GM21723 (cell line): ENCODE measurements around the gene TPSG1.
"Not testable (repeated sequence)": the region's sequence is repeated elsewhere in the genome, so short reads cannot be mapped to it uniquely, and the experiment has no call there.

Experiments used
- ATAC-seq: cut with Tn5 transposase; IDR thresholded peaks from one replicate; pipeline ENCODE4 v1.9.1; 2021; ENCODE audit warnings: mild to moderate bottlenecking, moderate library complexity; ENCODE audit not compliant: unreplicated experiment

The TPSG1 gene

GRCh38 chr16:1225051-1225451 lies at the start of gene TPSG1:
Gene TPSG1, minus strand, starts transcription at chr16:1225268. Its CDS starts 16 bp downstream, at chr16:1225252.
- no peak for ATAC-seq

- ATAC-seq, result no peak
These were observed 49.7 kb upstream of the TPSG1 start for GRCh38 chr16:1274767-1275166.

- no peak for ATAC-seq
These were observed 48.7 kb upstream of the TPSG1 start for GRCh38 chr16:1273816-1274215.

- ATAC-seq, result no peak
These were observed 47.6 kb upstream of the TPSG1 start for GRCh38 chr16:1272453-1273198.

GRCh38 chr16:1271724-1272413 lies 46.8 kb upstream of the TPSG1 start:
- ATAC-seq, result not testable (repeated sequence)

GRCh38 chr16:1271380-1271723 lies 46.3 kb upstream of the TPSG1 start:
- ATAC-seq, result no peak

GRCh38 chr16:1269418-1269817 lies 44.4 kb upstream of the TPSG1 start:
- ATAC-seq, result not testable (repeated sequence)

GRCh38 chr16:1265826-1266225 lies 40.8 kb upstream of the TPSG1 start:
- no peak for ATAC-seq

- no peak for ATAC-seq
These were observed 40.1 kb upstream of the TPSG1 start for GRCh38 chr16:1265090-1265630.

GRCh38 chr16:1264345-1265089 lies 39.4 kb upstream of the TPSG1 start:
- no peak for ATAC-seq

- ATAC-seq, result no peak
These were observed 38.7 kb upstream of the TPSG1 start for GRCh38 chr16:1263591-1264344.

- no peak for ATAC-seq
These were observed 37.8 kb upstream of the TPSG1 start for GRCh38 chr16:1262846-1263221.

GRCh38 chr16:1262210-1262845 lies 37.3 kb upstream of the TPSG1 start:
- no peak for ATAC-seq

- no peak for ATAC-seq
These were observed 36.2 kb upstream of the TPSG1 start for GRCh38 chr16:1261131-1261892.

- ATAC-seq, result no peak
These were observed 35.1 kb upstream of the TPSG1 start for GRCh38 chr16:1260101-1260680.

GRCh38 chr16:1259760-1260068 lies 34.6 kb upstream of the TPSG1 start:
- ATAC-seq, result no peak

GRCh38 chr16:1258906-1259759 lies 34.1 kb upstream of the TPSG1 start:
- ATAC-seq, result no peak

- ATAC-seq, result no peak
These were observed 33.1 kb upstream of the TPSG1 start for GRCh38 chr16:1258225-1258600.
